Skeletal muscle satellite cell (primary cell): Measurements from ENCODE around the gene HMBS. TPM values are rescaled to one million over a fixed set of nuclear protein-coding genes. Genes with fewer than 3 reads are reported as not detected.
"Not testable (repeated sequence)": the region's sequence is repeated elsewhere in the genome, so short reads cannot be mapped to it uniquely, and the experiment has no call there.

Experiments
- H3K27me3 ChIP-seq: 2 replicates; pipeline ENCODE4 v1.7.0; 2013; ENCODE audit warnings: low read length; ENCODE audit not compliant: control insufficient read depth, insufficient read depth
- H3K36me3 ChIP-seq: 2 replicates; pipeline ENCODE4 v1.7.0; 2013; ENCODE audit warnings: mild to moderate bottlenecking, control low read depth, low read length; ENCODE audit not compliant: insufficient read depth
- H3K4me1 ChIP-seq: 2 replicates; pipeline ENCODE4 v1.7.0; 2013; ENCODE audit warnings: low read length; ENCODE audit not compliant: control insufficient read depth, insufficient read depth
- H3K4me2 ChIP-seq: 2 replicates; pipeline ENCODE4 v1.7.0; 2013; ENCODE audit warnings: mild to moderate bottlenecking, low read length
- H3K4me3 ChIP-seq: 2 replicates; pipeline ENCODE4 v1.7.0; 2013; ENCODE audit warnings: low read length
- H3K9ac ChIP-seq: 2 replicates; pipeline ENCODE4 v1.7.0; 2013; ENCODE audit warnings: mild to moderate bottlenecking, low read depth, low read length, moderate library complexity
- H3K9me3 ChIP-seq: replicated peaks from 2 replicates; pipeline ENCODE4 v1.7.0; 2013; ENCODE audit warnings: mild to moderate bottlenecking, control low read depth, low read length
- total RNA-seq: library from RNA; depleted of rRNA; stranded (reverse); fragments of >200 nt; gene quantifications from 2 replicates; pipeline ENCODE4 v1.2.3, GENCODE V29; 2012; rRNA removed

The HMBS gene
- 10.5 and 15.0 TPM in 2 replicates for total RNA-seq

DNA sequence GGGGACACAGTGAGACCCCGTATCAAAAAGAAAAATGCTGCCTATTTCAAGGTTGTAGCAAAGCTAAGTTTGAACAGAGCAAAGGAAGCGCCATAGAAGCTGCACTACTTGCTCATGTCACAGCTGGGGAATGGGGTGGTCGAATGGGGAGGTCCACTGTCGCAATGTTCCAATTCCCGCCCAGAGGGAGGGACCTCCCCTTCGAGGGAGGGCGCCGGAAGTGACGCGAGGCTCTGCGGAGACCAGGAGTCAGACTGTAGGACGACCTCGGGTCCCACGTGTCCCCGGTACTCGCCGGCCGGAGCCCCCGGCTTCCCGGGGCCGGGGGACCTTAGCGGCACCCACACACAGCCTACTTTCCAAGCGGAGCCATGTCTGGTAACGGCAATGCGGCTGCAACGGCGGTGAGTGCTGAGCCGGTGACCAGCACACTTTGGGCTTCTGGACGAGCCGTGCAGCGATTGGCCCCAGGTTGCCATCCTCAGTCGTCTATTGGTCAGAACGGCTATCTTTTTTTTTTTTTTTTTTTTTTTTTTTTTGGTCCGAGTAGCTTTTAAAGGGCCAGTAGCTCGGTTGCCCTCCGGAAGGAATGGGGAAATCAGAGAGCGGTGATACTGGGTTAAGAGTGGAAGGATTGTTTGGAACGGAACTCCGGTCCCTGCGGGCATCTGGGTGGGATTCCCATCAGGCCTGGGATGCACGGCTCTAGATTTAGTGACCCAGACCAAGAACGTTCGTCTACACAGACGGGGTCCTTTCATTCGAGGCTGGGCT is at the start of gene HMBS:
Gene HMBS (plus strand): TSS at position 219 of the 774 bp plus-strand sequence. CDS start 153 bp downstream, at position 372.
- H3K4me3 ChIP-seq: peak within 1 kb of the TSS; percentile 92
- H3K9me3 ChIP-seq: no peaks in the 10 kb centered on the region
- H3K36me3 ChIP-seq: peaks cover 25% of the 10 kb centered on the region
- H3K27me3 ChIP-seq: no peaks in the 10 kb centered on the region
- peak within 1 kb of the TSS; percentile 89 for H3K4me2 ChIP-seq
- H3K4me1 ChIP-seq: peaks cover 10% of the 10 kb centered on the region
- peak within 1 kb of the TSS; percentile 82 for H3K9ac ChIP-seq

DNA sequence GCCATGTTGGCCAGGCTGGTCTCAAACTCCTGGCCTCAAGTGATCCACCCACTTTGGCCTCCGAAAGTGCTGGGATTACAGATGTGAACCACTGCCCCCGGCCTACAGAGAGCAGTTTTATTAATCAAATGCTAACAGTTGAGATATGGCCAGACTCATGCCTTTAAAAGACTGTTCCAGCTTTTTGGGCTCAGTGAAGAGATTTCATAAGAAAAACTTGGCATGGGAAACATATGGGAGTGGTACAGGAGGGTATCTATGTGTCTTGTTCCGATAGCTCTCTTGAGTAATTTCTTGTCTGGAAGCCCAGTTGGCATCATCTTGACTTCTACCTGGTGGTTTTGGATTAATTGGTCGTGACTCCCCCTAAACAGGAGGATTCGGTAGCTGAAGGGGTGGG is 45.8 kb upstream of the HMBS start:
- no peak overlapping the region for H3K4me3 ChIP-seq
- no peaks in the 10 kb centered on the region for H3K9me3 ChIP-seq
- H3K27me3 ChIP-seq: no peaks in the 10 kb centered on the region
- no peaks in the 10 kb centered on the region for H3K36me3 ChIP-seq
- no peak overlapping the region for H3K4me2 ChIP-seq
- no peaks in the 10 kb centered on the region for H3K4me1 ChIP-seq
- no peak overlapping the region for H3K9ac ChIP-seq

DNA sequence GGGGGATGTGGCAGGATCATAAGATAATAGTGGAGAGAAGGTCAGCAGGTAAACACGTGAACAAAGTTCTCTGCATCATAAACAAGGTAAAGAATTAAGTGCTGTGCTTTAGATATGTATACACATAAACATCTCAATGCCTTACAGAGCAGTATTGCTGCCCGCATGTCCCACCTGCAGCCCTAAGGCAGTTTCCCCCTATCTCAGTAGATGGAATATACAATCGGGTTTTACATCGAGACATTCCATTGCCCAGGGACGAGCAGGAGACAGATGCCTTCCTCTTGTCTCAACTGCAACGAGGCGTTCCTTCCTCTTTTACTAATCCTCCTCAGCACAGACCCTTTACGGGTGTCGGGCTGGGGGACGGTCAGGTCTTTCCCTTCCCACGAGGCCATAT is 45.2 kb upstream of the HMBS start:
- H3K36me3 ChIP-seq, H3K4me1 ChIP-seq, H3K4me2 ChIP-seq, H3K9ac ChIP-seq, H3K27me3 ChIP-seq, H3K9me3 ChIP-seq, H3K4me3 ChIP-seq: not testable (repeated sequence)

DNA sequence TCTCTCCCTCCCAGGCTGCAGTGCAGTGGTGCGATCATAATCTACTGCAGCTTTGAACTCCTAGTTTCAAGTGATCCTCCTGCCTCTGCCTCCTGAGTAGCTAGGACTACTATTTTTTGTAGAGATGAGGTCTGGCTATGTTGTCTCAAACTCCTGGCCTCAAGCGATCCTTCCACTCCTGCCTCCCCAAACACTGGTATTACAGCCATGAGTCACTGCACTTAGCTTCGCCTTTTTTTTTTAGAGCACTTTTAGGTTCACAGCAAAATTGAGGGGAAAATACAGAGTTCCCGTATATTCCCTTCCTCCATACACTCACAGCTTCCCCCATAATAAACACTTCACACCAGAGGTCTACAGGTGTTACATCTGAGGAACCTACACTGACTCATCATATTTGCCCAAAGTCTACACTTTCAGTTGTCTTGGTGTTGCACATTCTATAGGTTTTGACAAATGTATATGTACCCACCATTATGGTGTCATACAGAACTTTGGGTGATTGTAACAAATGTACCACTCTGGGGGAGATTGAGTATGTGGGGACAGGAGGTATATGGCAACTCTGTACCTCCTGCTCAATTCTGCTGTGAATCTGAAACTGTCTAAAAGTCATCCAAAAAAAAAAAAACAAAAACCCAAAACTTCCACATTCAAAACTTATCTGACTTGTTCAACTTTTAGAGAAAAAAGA is 42.7 kb upstream of the HMBS start:
- H3K9ac ChIP-seq: no peak overlapping the region
- H3K9me3 ChIP-seq: no peaks in the 10 kb centered on the region
- H3K36me3 ChIP-seq: peaks cover 25% of the 10 kb centered on the region
- H3K4me1 ChIP-seq: no peaks in the 10 kb centered on the region
- no peak overlapping the region for H3K4me2 ChIP-seq
- no peaks in the 10 kb centered on the region for H3K27me3 ChIP-seq
- H3K4me3 ChIP-seq: no peak overlapping the region

DNA sequence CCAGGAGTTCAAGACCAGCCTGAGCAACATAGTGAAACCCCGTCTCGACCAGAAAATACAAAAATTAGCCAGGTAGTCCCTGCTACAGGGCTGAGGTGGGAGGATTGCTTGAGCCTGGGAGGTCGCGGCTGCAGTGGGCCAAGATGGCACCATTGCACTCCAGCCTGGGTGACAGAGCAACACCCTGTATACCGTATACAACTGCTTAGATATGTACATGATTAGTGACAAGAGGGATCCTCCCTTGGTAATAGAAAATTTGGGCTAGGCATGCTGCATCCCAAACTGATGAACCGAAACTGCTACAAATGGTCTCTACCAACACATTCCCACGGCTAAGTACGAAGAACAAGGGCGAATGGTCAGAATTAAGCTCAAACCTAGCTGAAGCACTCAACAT is 41.8 kb upstream of the HMBS start:
- no peak overlapping the region for H3K4me3 ChIP-seq
- H3K4me1 ChIP-seq: no peaks in the 10 kb centered on the region
- no peak overlapping the region for H3K9ac ChIP-seq
- H3K36me3 ChIP-seq: peaks cover 35% of the 10 kb centered on the region
- no peaks in the 10 kb centered on the region for H3K27me3 ChIP-seq
- H3K4me2 ChIP-seq: no peak overlapping the region
- no peaks in the 10 kb centered on the region for H3K9me3 ChIP-seq

DNA sequence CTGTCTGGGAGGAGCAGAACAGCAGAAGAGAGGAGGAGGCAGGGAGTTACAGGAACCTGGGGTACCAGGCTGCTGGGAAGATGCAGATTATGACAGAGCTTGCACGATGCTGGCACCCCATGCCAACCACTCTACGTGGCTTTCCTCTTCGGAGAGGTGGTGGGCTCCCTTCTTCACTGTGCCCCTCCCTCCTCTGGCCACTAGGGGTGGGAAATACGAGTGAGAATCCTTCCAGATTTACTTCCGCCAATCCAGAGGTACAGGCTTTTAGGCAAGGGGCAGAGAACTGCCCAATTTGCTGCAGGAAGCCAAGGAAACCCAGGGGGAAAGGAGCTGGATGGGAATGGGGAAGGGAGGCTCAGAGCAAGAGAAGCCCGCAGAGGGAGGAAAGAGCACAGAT is 40.0 kb upstream of the HMBS start:
- no peak overlapping the region for H3K4me2 ChIP-seq
- H3K4me3 ChIP-seq: no peak overlapping the region
- H3K9ac ChIP-seq: no peak overlapping the region
- H3K4me1 ChIP-seq: no peaks in the 10 kb centered on the region
- peaks cover 53% of the 10 kb centered on the region for H3K36me3 ChIP-seq
- no peaks in the 10 kb centered on the region for H3K9me3 ChIP-seq
- H3K27me3 ChIP-seq: no peaks in the 10 kb centered on the region

DNA sequence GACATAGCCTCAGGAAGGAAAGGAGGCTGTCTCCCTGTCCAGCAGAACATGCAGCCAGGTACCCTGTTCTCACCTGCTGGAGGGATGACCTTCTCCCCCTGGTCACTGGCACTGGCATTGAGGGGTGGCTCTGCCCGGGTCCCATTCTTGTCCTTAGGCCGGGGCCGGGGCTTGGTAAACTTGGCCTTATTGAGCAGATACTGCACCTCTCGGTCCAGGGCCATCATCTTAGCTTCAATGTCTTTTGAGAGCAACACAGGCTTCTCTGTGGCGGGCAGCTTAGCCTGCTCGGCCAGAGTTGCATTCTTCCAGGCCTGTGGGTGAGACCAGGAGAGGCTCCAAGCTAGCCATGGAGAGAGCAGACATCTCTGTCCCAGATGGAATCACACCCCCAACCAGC is 38.2 kb upstream of the HMBS start:
- Histone ChIP-seq H3K4me3 (no peak overlapping the region), H3K4me1 (no peaks in the 10 kb centered on the region), H3K4me2 (no peak overlapping the region), H3K9me3 (no peaks in the 10 kb centered on the region), H3K27me3 (no peaks in the 10 kb centered on the region), H3K36me3 (peaks cover 67% of the 10 kb centered on the region), H3K9ac (no peak overlapping the region)

DNA sequence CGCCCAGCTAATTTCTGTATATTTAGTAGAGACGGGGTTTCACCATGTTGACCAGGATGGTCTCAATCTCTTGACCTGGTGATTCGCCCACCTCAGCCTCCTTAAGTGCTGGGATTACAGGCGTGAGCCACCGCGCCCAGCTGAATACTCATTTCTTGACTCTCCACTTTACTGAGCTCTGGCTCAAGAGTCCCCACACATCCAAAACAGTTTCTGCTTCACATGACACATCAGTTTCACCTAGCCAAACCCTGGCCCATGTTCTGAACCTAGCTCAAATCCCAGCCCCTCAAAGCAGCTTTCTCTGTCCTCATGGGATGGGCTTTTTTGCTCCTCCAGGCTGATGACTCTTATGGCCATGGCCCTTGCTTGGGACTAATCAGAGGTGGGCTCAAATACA is 37.5 kb upstream of the HMBS start:
- H3K36me3 ChIP-seq: peaks cover 75% of the 10 kb centered on the region
- no peak overlapping the region for H3K4me2 ChIP-seq

DNA sequence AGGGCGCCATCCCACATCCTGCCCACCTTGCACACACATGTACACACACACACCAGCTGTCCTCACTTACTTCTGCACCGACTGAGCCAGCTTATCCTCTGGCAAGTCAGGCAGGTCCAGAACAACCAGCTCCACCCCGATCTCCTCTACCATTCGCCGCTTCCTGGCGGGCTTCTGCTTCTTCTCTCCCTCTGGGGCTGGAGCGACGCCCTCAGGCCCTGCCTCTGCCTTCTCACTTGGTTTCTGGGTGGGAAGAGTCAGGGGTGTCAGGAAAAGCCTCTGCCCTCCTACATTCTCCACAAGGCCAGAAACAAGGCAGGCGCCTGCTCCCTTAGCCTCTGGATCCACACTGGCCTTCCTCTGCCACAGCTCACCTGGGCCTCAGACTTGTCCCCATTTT is 36.0 kb upstream of the HMBS start:
- no peaks in the 10 kb centered on the region for H3K9me3 ChIP-seq
- peaks cover 89% of the 10 kb centered on the region for H3K36me3 ChIP-seq
- H3K27me3 ChIP-seq: no peaks in the 10 kb centered on the region

More for the DNA sequence above, 37.5 kb upstream of the HMBS start:
- no peak overlapping the region for H3K9ac ChIP-seq
- no peaks in the 10 kb centered on the region for H3K27me3 ChIP-seq
- H3K4me3 ChIP-seq: no peak overlapping the region
- H3K4me1 ChIP-seq: no peaks in the 10 kb centered on the region
- no peaks in the 10 kb centered on the region for H3K9me3 ChIP-seq

DNA sequence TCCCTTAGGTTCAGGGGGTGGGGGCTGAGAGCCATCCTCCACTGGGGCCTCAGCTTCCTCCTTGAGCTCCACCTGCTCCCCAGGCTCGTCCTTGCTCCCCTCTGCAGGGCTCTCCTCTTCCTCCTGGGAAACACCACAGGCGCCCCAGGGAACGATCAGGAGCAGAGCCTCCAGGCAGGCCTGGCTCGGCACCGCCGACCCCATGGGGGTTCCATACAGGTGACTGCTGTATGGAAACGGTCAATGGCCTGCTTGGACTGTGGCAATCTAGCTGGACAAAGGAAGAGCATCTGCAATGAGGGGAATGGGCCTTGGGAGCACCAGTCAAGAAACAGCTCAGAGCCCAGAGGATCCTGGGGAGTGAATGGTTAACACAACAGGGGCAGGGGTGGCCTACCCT is 35.6 kb upstream of the HMBS start:
- Histone ChIP-seq H3K27me3 (no peaks in the 10 kb centered on the region), H3K9me3 (no peaks in the 10 kb centered on the region), H3K4me2 (no peak overlapping the region), H3K4me1 (no peaks in the 10 kb centered on the region), H3K9ac (no peak overlapping the region), H3K36me3 (peaks cover 93% of the 10 kb centered on the region), H3K4me3 (no peak overlapping the region)

More for the DNA sequence above, 36.0 kb upstream of the HMBS start:
- H3K4me1 ChIP-seq: no peaks in the 10 kb centered on the region
- H3K9ac ChIP-seq: no peak overlapping the region
- no peak overlapping the region for H3K4me3 ChIP-seq
- H3K4me2 ChIP-seq: no peak overlapping the region

DNA sequence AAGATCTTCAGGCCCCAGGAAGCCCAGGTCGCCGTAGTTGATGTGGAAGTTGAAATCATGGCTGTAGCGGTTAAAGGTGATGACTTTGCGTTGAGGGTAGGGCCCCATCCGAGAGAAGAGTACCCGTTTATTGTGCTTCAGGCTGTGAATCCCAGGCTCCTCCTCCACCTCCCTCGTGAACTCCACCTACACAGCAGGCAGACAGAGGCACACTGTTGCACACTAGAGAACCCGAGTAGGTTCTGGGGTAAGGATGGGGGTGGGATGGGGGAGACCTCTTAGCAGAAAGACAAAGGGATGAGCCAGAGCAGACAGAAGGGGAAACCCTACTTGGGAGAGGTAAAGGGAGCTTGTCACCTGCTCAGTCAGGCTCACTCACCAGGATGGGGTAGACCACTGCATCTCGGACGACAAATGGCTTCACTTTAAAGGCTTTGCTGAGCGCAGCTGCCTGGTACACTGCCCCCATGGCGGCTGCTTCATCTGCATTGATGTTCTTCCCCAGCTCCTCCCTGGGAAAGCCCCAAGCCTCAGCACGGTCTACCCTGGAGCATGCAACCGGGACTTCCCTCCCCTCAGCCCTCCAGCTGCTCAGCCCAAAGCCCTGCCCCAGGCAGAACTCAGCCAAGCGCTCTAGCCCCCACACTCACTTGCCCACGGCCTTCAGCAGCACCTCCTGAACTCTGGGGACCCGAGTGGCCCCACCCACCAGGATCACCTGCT is 33.1 kb upstream of the HMBS start:
- no peak overlapping the region for H3K4me2 ChIP-seq
- no peak overlapping the region for H3K4me3 ChIP-seq
- no peaks in the 10 kb centered on the region for H3K9me3 ChIP-seq
- H3K4me1 ChIP-seq: peaks cover 12% of the 10 kb centered on the region
- H3K36me3 ChIP-seq: peaks cover 86% of the 10 kb centered on the region
- no peaks in the 10 kb centered on the region for H3K27me3 ChIP-seq
- no peak overlapping the region for H3K9ac ChIP-seq
